ENCODE measurements around the gene ALCAM.

Gene ALCAM

DNA sequence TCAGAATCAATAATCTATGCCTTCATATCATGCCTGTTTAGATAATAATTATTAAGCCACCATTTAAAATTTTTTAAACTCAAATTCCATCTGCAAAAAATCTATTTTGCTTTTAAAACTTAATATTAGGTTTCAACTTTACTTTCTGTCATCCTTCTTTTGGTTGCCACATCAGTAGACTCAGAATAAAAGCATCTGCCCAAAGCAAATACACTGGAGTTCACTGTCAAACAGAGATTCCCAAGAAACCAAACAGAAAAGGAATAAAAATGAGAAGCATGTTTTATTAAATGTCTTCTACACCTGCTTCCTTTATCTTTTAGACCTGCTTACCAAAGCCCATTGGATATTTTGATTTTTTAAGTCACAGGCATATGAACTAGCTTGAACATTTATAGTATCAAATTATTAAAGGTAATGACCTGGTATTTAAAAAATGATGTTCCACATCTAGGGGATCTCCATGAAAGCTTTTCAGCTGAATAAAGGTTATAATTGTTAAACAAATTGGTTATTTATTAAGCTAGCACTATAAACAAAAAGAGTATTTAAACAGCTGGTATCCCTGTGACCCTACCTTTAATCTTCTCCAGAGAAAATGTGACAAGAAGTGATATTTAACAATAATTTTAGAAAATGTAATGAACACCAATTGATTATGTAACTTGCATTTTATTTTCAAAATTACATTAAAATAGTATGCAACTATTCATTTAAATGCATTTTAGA, 62.5 kb downstream of the ALCAM start:
- peak; percentile 6 for DNase-seq (ENCODE audit: low read depth)

DNA sequence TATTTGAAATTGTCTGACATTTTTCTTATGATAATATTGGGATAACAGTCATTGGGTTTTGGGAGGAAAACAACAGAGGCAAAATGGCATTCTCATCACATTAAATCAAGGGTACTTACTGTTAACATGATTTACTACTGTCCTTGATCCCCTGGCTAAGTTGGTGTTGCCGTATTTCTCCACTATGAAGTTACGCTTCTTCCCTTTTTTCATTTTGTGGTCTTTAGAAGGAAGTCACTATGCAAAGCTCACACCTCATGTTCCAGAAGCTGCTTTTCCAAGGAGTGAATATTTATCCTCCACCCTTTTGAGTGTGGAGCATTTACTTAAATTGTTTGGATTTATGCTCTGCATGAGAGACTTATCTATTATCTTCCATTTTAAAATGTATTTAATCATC, 63.7 kb downstream of the ALCAM start:
- no peak for DNase-seq (ENCODE audit: low read depth)

DNA sequence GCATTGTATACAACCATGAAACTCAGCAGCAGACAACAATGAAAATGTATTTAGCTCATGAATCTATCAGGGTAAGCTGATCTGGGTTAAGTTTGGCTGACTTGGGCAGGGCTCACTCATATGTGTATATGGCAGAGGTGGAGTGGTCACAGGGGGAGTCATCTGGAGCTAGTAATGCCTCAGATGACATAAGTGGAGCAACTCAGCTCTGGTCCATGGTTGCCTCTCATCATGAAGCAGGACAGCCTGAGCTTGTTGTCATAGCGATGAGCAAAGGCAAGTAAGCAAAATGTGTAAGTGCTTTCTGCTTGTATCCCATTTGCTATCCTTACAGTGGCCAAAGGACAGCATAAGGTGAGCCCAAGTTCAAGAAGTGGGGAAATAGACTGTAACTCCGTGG, 64.5 kb downstream of the ALCAM start:
- no peak for DNase-seq (ENCODE audit: low read depth)

DNA sequence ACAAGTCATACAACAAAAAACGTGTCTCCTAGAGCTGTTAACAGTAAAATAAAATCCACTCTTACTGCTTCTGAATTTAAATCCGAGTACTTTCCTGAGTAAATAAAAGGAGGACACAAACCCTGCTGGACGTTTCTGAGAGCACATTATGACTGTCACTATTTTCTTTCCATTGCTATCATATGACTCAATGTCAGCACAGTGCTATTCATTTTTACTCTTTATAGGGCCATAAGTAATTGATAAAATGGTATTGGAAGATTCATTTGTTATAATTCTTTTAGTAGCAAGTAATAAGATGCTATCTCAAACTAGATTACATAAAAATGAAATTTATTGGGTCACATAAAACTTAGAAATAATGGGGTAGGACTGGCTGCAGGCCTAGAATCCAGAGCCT, 68.6 kb downstream of the ALCAM start:
- DNase-seq (ENCODE audit: low read depth): no peak

DNA sequence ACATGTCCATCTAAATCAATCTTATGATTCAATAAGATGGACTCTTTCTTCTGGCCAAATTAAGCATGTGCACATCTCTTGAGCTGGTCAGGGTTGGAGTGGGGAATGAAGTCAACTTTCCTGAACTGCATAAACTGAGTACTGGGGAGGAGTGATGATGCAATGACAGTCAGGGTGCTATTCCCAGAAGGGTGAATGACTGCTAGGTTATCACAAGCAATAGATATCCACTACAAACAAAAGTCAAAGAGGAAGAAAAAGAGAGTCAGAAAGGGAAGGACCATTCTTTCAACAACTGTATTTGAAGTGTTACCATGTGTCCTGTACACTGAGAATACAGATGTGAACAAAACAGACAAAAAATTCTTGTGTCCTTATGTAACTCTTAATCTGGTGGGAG, 70.0 kb downstream of the ALCAM start:
- DNase-seq (ENCODE audit: low read depth): no peak

DNA sequence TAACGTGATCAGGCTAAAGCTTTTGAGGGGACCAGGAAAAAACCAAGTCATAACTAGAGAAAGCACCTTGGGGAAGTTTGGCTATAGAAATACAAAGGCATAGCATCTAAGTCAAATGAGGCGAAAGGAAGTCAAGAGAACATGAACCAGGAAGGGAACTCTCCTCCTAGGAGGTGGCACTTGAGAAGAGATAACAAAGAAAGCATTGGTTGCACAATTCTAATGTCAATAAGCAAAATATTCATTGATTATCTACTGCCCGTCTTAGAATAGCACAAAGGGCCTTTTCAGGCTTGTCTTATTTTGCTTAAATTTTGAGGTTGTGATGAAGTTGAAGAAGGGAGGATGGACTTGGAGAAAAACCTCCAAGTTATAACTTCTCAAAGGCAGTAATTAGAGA, 73.4 kb downstream of the ALCAM start:
- no peak for DNase-seq (ENCODE audit: low read depth)

DNA sequence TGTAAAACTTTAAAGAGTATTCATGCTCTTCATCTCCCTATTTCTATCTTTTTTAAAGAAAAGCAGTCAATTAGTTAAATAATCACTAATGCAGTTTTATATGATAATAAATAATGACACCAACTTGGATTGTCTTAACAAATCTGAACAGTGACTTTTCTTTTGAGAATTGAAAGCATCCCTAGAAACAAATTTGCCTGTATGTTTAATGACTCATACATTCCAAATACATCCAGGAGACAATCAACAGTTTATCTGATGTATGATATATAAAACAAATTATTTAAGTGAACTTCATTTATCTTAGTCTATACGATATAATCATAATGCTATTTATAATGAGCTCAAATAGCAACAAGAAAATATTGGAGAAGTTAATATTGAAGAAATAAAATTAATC, 78.0 kb downstream of the ALCAM start:
- peak; percentile 58 for DNase-seq (ENCODE audit: low read depth)

DNA sequence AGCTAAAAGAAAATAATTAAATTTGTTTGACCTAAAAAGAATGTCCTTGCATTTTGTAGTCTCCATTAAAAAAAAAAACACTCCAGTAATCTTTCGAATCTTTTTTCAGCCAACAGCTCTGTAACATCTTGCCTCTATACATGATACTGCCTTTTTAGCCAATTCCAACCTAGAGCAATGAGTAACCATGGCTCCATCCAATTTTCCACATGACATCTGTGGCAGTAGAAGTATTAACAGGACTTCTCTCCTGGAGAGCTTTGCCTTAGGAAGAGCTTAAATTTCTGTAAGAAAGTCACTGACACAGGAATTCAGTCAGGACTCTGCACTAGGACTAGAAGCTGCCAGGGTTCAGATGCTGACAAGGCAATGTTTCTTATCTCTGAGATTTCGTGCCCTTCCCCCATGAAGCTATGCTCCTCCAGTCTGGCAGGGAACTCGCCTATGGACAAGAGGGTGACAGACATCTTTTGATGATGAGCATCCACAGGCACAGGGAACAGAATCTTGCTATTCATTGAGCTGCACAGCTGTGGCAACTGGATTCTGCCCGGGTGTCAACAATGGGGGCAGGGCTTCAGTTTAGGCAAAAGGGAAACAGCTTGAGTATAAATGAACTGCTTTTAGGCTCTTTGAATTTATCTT, 81.8 kb downstream of the ALCAM start:
- DNase-seq (ENCODE audit: low read depth): peak; percentile 40

DNA sequence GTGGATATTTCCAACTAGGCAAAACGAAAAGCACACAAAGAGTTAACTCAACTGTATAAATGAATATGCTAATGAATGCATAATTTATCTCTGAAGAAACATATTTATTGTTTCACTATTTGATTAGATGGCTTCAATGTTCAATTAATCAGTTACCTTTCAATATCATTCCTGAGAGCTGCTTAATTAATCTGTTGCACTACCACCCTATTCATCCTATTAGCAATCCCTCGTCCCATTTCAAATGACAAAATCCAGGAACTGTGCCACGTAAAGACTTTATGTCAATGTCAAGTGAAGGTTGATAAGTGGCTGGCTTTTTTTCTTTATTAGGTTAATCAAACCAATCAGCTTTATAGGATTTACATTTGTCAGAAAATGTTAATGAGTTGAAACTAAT, 82.7 kb downstream of the ALCAM start:
- no peak for DNase-seq (ENCODE audit: low read depth)

DNA sequence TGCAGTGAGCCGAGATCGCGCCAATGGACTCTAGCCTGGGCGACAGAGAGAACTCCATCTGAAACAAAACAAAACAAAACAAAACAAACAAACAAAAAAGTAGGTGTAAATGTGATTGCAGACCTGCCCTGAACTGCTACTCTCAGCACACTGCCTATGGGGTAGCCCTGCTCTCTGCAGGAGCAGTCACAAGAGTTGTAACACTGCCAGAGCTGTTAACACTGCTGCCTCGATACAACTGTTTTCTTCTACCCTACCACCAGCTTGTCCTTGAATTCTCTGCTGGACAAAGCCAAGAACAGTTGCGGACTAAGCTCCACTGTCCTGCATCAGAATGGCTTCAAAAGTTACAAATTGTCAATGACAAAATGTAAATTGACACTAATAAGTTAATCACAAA, 89.3 kb downstream of the ALCAM start:
- DNase-seq (ENCODE audit: low read depth): no peak

DNA sequence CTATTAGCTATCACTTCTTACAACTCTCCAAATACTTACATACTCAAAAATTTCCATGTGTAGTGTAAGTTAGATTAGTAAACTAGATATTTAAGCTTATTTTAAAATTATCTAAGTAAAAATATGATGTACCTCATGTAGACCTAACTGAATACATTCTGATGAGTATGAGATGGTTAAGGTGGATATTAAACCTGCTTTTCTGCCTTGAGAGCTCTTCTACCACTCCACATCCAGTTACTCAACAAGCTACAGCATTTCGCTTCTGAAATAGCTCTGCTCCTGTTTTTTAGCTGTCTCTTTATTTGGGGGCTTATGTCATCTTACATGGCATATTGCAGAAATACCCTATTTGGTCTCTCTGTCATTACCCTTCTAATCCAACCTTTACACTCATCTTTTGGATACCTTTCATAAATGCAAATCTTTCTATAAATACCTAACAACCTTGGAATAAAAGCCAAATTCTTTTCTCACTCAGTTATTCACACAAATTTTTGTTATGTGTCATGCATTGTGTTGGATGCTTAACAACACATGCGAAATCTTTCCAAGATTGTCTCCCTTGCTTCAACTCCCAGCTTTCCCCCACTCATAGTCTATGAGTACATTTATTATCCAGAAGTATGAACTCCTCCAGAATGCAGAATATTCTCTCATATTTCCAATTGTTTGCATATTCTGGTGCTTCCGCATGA, 92.0 kb downstream of the ALCAM start:
- peak; percentile 71 for DNase-seq (ENCODE audit: low read depth)

DNA sequence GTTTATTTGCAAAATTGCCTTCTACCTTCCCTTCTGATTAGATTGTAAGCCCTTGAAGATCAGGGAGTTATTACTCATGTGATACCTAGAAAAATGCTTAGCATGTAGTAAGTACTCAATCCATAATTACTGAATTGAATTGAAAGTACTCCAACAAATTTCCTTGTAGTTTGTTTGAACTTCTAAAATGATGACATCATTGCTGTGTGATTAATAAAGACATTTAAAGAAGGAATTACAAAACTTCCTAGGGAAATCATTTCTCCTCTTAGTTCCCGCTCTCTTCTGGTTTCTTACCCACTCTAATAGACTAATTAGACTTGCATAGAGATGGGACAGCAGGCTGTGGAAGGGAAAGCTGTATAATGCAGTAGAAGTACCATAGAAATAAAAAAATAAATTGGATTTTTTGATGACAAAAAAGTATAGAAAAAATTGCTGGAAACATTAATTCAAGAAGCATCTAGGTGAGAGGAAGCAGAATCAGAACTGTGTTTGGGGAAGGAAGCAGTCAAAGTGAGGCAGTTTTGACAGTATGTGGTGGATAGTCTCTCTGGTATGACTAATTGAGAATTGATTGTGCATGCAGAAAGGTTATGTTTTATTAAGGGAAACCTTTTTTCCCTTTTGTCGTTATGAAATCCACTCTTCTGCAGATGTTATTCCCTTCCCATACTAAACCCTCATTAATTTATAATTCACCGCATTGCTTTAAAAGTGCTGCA, 93.0 kb downstream of the ALCAM start:
- peak; percentile 52 for DNase-seq (ENCODE audit: low read depth)

DNA sequence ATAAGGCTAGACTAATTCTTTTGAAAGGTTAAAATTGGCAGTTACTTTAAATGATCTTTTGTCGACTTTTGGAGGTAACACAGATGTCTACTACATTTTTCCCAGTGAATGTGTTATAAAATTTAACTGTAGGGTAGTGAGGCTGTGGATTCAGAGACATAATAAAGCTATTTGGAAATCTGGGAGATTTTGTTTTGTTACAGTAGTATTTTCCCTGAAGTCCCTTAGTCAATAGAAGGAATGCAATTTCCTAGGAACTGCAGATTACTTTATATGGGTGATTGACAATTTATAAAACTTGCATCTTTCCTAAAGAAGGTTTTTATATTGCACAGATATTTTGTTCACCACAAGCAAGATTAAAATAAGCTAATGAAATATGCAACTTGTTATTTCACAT, 96.9 kb downstream of the ALCAM start:
- no peak for DNase-seq (ENCODE audit: low read depth)

DNA sequence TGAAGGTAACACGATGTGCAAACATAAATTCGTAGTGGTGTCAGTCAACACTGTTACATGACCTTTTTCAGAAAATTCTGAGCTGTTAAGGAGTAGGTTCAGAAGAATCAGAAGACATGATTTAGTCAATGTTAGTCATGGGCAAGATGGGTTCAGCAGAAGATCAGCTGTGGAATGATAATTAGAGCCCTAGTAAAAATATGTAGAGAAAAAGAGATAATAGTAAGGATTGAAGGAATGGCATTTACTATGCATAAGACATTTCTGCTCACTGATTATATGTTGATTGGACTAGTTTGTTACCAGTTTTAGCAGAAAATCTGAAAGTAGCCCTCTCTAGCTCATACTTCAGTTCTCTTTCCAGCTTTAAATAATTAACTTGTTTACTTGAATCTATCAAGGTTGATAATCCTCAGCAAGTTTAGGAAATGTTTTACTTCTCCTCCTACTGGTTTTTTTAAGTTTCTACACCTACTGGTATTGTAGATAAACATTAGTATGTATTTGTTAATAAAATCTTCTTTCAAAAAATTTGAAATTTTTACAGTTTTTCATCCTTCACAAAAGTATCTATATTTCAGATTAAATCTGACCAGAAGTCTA, 98.6 kb downstream of the ALCAM start:
- DNase-seq (ENCODE audit: low read depth): peak; percentile 68

DNA sequence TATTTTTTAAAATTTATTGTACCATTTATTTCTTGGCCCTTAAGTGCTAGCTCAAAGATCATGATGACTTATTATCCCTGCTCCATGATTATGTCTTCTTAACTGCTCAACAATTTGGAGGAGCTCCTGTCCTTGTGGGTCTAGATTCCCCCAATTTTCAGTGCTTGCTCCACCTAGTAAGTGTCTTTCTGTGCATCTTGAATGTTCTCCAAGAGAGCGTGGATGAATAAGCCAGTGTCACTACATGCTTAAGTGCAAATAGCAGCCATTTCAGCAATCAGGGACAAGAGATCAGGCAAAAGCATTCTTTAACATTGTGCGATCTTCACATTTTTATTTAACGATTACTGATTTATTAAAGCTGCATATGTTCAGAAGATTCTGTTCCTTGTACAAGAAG, 99.4 kb downstream of the ALCAM start:
- peak; percentile 33 for DNase-seq (ENCODE audit: low read depth)

DNA sequence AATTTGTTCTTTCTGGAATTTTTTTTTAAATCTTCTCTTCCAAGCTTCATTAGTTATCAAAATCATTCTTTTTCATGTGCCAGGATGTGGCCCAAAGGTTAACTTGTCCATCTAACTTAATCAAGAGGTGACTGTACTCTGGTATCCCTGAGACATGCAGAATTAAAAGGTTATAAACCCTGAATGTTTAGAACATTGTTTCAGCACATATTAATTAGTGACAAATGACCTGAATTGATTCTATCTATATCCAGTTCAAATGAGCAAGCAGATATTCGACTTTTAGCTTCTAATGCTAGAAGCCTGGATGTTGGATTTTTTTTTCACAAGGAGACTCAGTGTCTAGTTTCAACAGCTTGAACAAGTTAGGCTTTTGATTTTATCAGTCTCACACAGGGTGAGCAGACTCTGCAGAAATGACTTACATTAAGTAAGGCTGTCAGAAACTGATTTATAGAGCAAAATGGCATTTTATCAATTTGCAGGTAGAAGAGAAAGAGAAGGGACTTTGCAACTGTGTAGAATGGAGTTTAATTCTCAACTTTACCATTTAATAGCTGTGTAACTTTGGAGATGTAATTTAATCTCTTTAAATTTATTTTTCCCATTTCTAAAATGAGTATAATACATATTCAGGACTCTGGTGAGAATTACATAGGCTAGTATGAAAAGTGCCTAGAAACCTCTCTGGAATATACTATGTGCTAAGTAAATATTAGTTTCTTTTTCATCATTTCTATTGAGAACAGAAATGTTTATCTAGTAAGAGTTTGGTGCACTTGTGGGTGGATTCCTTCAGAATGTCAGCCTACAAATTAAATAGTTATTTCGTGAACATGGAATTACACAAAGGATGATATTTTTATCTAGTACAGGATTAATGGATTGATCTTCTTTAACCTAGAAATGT, 100.0 kb downstream of the ALCAM start:
- DNase-seq (ENCODE audit: low read depth): peak; percentile 55

DNA sequence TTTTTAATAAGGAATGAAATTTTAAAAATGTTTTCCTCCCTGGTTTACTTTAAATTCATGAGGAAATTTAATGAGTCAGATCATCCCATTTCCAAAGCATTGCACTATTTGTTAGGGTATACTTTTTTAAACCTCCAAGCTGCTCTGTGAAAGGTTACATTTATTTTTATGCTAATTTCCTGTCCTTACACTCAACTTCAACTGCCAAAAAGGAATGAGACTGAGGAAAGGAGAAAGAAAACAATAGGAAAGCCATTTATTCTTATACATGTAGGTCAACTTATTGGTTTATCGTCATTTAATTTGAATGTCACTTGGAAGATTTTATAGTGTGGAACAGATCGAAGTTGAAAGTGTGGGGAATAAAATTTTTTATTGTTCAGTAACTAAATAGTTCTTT, 104.1 kb downstream of the ALCAM start:
- DNase-seq (ENCODE audit: low read depth): no peak

DNA sequence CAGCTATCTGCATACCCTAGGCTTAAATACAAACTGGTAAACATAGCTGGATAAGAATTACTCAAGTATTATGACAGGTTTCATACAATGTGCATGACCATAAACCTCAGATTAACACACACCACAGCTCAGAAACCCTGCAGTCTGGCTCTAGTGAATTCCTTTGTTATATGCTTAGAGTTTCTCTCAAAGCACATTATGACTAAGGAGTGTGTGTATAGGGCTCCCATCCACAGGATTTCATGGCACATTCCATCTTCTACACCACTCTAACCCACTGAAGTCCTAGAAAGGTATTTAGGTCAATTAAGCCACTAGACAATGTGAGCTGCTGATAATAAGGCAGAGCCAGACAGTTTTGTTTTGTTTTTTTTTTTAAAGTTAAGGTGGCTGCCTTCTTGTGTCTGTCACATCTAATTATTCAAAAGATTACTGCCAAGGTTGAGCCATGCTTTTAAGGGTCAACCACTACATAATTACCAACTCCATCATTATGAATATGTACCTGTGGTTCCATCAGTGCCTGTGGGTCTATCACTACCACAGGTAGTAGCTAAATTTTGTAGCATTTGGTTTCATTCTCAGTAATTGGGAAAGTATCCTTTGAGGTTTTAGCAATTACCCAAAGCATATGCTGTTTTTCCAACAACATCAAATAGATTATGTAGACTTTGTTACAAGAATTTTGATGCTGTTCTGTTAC, 107.0 kb downstream of the ALCAM start:
- DNase-seq (ENCODE audit: low read depth): peak; percentile 91

DNA sequence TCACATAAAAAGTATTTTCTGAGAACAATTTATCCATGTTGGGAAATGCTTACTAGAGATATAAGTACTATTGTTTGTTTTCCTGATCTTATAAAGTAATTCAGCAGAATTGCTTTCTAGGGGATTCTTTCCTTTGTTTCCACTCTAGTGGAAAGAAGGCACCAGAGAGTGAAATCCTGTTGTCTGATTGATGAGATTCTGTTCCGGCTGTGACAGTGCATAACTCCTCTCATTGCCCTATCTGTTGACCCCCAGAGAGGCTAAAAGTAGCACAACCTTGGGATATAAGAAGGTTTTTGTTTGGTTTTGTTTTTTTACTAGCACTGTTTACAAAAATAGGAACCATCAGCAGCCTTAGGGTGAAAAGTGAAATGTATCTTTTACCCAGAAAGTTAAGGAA, 114.1 kb downstream of the ALCAM start:
- DNase-seq (ENCODE audit: low read depth): no peak

DNA sequence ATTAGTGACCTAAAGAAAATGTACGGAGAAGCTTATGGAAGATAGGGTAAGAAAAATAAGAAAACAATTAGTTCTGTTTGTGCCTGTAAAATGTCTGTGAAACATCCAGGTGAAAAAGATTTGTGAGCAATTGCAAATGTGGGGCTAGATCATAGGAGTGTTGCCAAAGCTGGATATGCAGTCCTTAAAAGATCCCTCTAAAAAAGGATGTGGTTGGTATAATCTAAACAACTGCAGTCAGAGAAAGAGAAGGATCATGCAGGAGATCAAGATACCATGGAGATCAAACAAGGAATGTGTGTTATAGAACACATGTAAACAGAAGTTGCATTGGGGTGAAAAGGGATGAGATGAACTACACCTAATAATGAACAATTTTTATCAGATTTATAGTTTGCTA, 116.8 kb downstream of the ALCAM start:
- peak; percentile 40 for DNase-seq (ENCODE audit: low read depth)

DNA sequence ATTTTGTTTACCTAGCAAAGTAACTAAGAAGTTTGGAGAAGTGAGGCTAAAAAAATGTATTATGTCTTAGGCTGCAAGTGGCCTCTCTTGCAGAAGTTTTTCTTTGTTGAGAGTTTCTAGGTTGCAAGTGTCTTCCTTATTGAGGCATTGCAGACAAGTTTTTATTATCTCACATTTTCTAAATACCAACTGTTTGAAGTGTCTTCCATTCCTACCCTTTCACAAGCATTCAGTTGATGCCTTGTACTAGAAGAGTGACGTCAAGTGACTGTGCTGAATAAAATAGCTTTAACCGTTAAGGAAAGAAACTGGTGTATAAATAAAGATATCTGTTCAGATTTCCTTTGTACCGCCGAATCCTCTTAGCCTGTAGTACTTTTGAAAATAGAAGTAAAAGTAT, 123.3 kb downstream of the ALCAM start:
- DNase-seq (ENCODE audit: low read depth): peak; percentile 84

Data from EH (cell line).